Stimulated activated CD8-positive, alpha-beta memory T cell treated with anti-CD3 and anti-CD28 coated beads, Interleukin-15, amount 100 ng/mL, for 4 hours (primary cell): ENCODE results near the gene EPM2A.
"Not testable (repeated sequence)": the region's sequence is repeated elsewhere in the genome, so short reads cannot be mapped to it uniquely, and the experiment has no call there.

ENCODE experiments used
- DNase-seq, 2 donors: peaks; one replicate each; pipeline ENCODE4 v3.0.0-alpha.2; 2020; ENCODE audit warnings: low read depth in 2 of 2

The EPM2A gene

GRCh38 chr6:145729887-145730286, 5.4 kb downstream of the EPM2A start:
- no peak for DNase-seq

- DNase-seq = no peak
Observed at GRCh38 chr6:145728444-145729385, 6.6 kb downstream of the EPM2A start.

GRCh38 chr6:145727817-145728388, 7.4 kb downstream of the EPM2A start:
- no peak for DNase-seq

DNA sequence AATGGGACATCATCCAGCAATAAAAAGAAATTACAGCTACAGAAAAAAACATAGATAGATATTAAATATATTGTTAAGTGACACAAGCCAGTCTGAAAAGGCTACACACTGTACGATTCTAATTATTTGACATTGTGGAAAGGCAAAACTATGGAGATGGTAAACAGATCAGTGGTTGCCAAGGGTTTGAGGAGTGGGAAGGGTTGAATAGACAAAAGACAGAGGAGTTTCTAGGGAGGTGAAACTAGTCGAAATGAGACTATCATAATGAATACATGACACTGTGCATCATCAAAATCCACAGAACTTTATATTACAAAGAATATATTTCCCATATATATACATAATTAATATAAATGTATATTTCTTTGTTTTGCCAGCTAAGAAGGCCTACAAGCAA, 9.8 kb downstream of the EPM2A start:
- no peak for DNase-seq

DNA sequence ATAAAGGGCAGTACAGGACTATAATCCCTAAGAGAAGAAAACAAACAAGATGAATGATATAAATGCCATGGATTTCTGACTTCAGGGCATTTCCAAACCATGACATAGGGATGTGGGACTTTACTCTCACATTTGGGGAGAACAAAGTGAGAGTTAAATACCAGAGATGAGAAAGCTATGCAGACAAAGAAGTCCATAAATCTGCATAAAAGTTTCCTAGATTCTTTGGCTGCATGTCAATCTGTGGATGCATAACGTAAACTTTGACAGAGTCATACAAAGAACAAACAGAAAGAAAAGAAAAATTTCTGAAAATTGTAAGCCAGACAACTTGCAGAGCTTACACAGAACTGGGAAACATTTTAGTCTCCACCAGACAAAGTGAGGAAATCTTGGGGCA, 11.7 kb downstream of the EPM2A start:
- DNase-seq = no peak

DNA sequence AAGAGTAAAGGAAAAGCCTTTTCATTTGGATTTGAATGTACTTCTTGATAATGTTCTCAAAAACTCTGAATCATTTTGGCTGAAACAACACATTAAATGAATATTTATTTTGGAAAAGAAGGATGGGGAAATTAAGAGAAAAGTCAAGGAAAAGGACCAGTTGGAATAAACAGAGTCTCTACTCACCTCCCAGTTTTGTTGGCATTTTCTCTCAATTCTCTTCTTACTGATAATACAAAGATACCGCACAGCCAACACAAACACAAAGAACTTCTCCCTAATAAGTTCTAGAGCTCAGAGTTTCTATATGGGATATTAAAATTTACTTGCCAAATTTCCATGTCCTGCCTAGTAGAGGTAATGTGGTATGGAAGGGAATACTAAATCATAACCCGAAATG, 13.1 kb downstream of the EPM2A start:
- no peak for DNase-seq

GRCh38 chr6:145721144-145721543, 14.2 kb downstream of the EPM2A start:
- DNase-seq = no peak

GRCh38 chr6:145715426-145715825, 19.9 kb downstream of the EPM2A start:
- DNase-seq = no peak

- DNase-seq = no peak
Observed at GRCh38 chr6:145714731-145715130, 20.6 kb downstream of the EPM2A start.

GRCh38 chr6:145713773-145714172, 21.5 kb downstream of the EPM2A start:
- DNase-seq = no peak

DNA sequence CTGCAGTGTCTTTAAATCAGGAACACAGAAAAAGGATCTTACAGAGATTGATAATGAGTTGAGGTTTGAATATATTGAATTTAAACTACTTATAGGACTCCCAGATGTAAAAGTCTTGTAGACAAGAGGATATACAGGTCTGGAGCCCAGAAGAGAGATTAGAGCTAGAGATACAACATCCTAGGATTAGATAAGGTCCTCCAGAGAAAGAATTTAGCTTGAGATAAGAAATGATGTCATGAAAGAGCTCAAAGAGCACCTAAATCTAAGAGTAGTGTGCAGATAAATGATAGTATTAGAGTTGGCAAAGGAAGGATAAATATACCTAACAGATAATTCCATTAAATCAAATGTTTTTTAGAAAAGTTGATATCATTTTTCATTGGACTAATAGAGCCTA, 23.9 kb downstream of the EPM2A start:
- DNase-seq = no peak

DNA sequence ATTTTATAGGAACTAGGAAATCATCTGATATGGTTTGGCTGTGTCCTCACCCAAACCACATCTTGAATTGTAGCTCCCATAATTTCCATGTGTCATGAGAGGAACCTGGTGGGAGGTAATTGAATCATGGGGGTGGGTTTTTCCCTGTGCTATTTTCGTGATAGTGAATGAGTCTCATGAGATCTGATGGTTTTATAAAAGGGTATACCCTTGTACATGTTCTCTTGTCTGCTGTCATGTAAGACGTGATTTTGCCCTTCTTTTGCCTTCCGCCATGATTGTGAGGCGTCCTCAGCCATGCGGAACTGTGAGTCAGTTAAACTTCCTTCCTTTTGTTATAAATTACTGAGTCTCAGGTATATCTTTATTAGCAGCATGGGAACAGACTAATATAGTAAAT, 27.9 kb downstream of the EPM2A start:
- DNase-seq = no peak

GRCh38 chr6:145705561-145705960, 29.8 kb downstream of the EPM2A start:
- no peak for DNase-seq

DNA sequence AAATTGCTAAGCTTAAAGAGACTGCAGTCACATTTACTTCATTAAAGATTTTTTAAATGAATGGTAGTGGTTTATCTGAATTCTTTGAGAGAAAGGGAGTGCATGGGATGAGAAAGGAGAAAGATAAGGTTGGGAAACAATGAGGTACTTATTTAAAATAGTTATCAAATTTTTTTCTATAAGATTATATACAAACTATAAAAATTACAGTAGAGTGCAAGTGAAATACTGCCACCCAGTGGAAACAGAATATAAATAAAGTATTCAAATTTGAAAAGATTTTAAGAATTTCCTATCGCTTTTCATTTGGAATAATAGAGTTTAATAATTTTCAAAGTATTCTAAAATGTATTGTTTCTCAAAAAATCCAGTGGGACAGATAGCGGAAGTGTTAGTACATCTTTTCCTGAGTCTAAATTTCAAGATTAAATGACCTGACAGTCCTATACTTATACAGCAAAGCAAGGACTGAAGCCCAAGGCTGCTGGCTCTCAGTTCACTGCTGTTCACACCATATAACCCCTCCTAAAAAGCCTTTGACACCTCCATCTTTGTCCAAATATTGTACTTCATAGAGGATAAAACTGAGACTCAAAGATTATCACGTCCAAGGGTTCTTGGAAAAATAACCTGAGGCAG, 31.1 kb downstream of the EPM2A start:
- no peak for DNase-seq

- no peak for DNase-seq
Observed at GRCh38 chr6:145699462-145699861, 35.9 kb downstream of the EPM2A start.

DNA sequence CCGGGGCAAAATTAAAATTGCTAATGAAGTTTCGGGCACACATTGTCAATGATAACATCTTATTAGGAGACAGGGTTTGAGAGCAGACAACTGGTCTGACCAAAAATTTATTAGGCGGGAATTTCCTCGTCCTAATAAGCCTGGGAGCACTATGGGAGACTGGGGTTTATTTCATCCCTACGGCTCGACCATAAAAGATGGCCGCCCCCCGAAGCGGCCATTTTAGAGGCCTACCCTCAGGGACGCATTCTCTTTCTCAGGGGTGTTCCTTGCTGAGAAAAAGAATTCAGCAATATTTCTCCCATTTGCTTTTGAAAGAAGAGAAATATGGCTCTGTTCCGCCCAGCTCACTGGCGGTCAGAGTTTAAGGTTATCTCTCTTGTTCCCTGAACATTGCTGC, 37.9 kb downstream of the EPM2A start:
- DNase-seq = not testable (repeated sequence)

GRCh38 chr6:145694083-145694737, 41.1 kb downstream of the EPM2A start:
- no peak for DNase-seq

- no peak for DNase-seq
Observed at GRCh38 chr6:145690969-145691368, 44.4 kb downstream of the EPM2A start.

- DNase-seq = no peak
Observed at GRCh38 chr6:145689529-145689928, 45.8 kb downstream of the EPM2A start.

GRCh38 chr6:145688493-145688905, 46.8 kb downstream of the EPM2A start:
- DNase-seq = no peak

GRCh38 chr6:145685932-145686331, 49.4 kb downstream of the EPM2A start:
- DNase-seq = no peak

- no peak for DNase-seq
Observed at GRCh38 chr6:145681965-145682364, 53.4 kb downstream of the EPM2A start.
